HG03439 (cell line): Measurements from ENCODE around the gene HNRNPA3.
A peak's percentile ranks its signal among the peaks of the same experiment; 100 is the strongest.
"Not testable (repeated sequence)": the region's sequence is repeated elsewhere in the genome, so short reads cannot be mapped to it uniquely, and the experiment has no call there.

Experiments
- ATAC-seq: cut with Tn5 transposase; IDR thresholded peaks from one replicate; pipeline ENCODE4 v1.9.1; 2021; ENCODE audit warnings: mild to moderate bottlenecking, moderate library complexity; ENCODE audit not compliant: unreplicated experiment

The HNRNPA3 gene

GRCh38 chr2:177254433-177255226 is 42.0 kb downstream of the HNRNPA3 start:
- no peak for ATAC-seq

DNA sequence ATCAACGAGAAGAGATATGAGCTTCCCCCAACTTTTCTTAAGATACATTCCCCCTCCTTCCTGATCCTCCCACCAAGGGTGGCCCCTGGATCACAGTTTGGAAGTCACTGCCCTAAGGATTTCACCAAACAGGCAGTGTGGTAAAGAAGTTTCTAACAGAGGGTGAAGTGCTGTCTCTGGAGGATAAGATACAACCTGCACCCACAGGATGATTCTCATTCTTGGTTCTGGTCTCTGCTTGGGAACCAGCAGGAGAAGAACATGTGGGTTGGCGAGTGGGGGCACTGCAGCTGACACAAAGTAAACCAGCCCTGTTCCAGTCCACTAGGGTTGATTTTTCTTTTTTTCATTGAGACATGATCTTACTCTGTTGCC is 42.6 kb downstream of the HNRNPA3 start:
- ATAC-seq, result no peak

DNA sequence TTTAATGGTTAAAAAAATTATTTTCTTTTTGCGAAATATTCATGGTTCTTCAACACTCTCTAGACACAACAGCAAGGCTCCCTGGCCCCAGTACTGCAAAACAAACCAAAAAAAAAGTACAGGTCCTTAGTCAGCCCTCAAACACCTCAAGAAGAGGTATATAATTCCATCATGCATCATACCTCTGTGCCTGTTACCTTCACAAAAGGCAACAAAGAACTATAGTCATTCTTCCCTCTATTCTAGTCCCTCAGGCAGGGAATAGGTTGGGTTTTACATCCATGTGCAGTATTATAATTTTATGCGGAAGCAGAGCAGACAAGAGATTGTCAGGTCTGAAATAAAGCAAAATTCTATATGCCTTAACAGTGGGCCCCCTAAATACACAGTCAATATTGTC is 43.4 kb downstream of the HNRNPA3 start:
- no peak for ATAC-seq

DNA sequence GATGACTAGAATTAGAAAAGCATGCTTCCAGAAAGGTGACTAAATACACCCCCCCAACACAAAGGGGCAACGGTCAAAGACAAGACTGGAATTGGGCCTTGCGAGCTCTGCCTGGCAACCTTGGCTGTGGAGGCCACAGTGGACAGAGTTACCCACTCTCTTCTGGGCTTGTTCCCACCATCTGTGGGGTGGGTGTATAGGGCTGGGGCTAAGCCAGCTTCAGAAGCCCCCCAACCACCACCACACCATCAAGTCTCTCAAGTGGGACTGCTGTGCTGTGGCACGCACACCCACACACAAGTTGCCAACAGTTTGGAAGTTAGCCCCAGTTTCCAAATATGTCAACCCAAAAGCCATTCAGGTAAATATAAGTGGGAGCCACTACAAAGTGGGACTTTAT is 44.1 kb downstream of the HNRNPA3 start:
- no peak for ATAC-seq

- no peak for ATAC-seq
Measured at GRCh38 chr2:177257471-177257870, 44.9 kb downstream of the HNRNPA3 start.

DNA sequence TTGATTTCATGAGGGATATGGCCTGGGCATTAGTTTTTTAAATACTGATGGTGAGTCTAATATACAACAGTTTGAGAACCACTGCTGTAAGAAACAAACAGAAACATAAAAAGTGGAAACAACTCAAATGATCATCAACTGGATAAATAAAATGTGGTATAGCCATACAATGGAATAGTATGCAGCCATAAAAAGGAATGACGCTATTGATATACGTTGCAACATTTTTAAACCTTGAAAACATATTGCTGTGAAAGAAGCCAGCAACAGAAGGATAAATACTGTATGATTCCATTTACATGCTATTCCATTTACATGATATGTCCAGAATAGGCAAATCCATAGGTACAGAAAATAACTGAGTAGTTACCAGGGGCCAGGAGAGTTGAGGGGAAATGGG is 45.5 kb downstream of the HNRNPA3 start:
- ATAC-seq, result no peak

GRCh38 chr2:177260379-177260778 is 47.8 kb downstream of the HNRNPA3 start:
- ATAC-seq, result no peak

- ATAC-seq, result no peak
Measured at GRCh38 chr2:177261116-177262060, 48.8 kb downstream of the HNRNPA3 start.

GRCh38 chr2:177262092-177262491 is 49.5 kb downstream of the HNRNPA3 start:
- ATAC-seq, result no peak

DNA sequence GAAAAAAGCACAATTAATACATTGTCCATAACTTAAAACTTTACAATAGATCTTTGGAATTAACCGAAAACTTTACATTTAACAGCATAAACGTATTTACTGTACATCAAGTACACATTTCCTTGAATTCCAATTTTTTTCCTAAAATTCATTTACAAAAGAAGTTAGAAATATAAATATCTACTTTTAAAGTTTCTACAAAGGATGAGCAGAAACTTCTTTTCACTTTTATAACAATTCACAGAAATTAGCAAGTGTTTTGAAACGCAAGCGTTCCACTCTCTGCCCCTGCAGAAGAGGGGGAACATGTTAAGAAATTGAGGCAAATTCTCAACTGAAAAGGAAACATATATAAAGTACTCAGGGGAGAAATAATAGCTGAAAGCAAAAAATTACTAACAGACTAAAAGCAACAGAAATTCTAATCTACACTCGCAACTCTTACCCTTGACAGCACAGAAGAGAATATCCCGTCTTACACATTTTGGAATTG is 50.4 kb downstream of the HNRNPA3 start:
- no peak for ATAC-seq

DNA sequence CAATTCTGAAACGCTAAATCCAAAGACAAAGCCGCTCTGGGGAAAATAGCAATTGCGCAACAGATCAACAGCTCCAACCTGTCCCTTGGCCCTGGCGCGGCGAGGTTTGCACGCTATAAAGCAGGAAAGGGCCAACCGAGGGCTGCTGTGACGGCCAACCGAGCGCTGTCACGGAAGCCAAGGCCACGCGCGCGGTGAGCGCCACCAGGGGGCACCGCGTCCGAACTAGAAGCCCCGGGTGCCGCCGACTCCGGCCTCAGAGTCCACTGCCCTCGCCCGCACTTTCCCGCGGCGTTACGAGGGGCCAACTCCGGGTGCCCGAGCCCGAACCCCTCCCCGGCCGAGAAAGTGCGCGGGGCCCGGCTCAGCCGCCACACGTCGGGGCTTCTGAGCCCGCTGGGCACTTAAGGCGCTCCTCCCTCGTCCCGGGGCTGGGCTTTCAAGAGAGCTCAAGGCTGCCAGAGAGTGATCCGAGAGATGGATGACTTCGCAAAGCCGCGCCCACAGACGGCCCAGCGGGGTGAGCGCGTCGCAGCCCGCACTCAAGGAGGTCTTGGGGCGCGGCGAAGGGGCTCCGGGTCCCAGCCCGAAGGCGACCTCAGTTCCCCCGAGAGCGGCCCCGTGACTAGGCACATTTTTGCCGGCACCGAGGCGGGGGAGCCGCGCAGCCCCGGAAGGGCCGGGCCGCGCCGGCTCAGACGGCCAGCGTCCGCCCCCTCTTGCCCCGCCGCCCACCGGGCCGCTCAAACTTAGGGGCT is 51.0 kb downstream of the HNRNPA3 start:
- ATAC-seq, result peak; percentile 52

GRCh38 chr2:177264209-177264692 is 51.7 kb downstream of the HNRNPA3 start:
- ATAC-seq, result no peak

- peak; percentile 62 for ATAC-seq
Measured at GRCh38 chr2:177264693-177265587, 52.3 kb downstream of the HNRNPA3 start, which contains the start of gene NFE2L2. Gene NFE2L2, minus strand, starts transcription at chr2:177264727. Its CDS starts 151 bp downstream, at chr2:177264576.

- no peak for ATAC-seq
Measured at GRCh38 chr2:177265824-177266817, 53.5 kb downstream of the HNRNPA3 start.

DNA sequence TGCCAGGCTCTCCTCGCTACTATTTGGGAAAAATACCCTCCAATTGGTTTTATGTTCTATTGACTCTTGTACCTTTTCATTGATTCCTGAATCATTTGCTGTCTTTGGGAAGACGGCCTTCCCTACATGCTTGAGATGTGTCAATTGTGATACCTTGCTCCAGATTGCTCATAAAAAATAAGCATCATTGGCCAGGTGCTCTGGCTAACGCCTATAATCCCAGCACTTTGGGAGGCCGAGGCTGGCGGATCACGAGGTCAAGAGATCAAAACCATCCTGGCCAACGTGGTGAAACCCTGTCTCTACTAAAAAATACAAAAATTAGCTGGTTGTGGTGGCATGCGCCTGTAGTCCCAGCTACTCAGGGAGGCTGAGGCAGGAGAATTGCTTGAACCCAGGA is 54.4 kb downstream of the HNRNPA3 start:
- ATAC-seq, result not testable (repeated sequence)

DNA sequence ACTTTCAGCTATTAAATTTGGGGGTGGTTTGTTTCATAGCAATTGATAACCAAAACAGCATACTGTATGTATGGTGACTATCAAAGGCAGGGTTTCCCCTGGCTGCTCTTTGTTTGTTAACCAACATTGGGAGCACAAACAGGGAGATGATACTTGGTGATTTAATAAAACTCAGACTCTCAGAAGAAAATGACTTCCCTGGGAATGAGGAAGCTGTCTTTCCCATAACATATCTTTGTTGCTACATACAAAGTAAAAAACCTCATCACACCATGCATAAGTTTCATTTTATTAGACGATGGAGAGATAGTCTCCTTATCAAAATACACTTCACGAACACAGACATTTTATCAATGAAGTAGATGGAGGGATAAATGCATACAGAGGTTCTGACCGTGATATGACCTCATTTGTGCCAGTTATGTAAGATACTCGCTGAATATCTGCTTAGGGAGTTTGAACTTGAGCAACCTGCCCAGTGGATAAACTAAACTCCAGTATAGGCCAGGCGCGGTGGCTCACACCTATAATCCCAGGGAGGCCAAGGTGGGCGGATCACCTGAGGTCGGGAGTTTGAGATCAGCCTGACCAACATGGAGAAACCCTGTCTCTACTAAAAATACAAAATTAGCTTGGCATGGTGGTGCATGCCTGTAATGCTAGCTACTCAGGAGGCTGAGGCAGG is 55.7 kb downstream of the HNRNPA3 start:
- ATAC-seq, result no peak

- ATAC-seq, result no peak
Measured at GRCh38 chr2:177268901-177269300, 56.3 kb downstream of the HNRNPA3 start.

- ATAC-seq, result no peak
Measured at GRCh38 chr2:177270531-177270930, 57.9 kb downstream of the HNRNPA3 start.
